ENCODE results near the gene RNASE9.

Gene RNASE9

GRCh38 chr14:20560961-20561360 lies at the start of gene RNASE9:
Gene RNASE9, minus strand, starts transcription at chr14:20561047.
- Histone ChIP-seq H3K27ac (ENCODE audit: low read depth, low read length, poor library complexity, severe bottlenecking) (no peak within 1 kb of the TSS), H3K4me1 (ENCODE audit: insufficient read depth, low read length, severe bottlenecking) (no peaks in the 10 kb centered on the region), H3K79me2 (ENCODE audit: insufficient read depth, low read length) (no peaks in the 10 kb centered on the region), H3K9me3 (ENCODE audit: low read length) (no peaks in the 10 kb centered on the region), H2AFZ (ENCODE audit: low read length) (no peak within 1 kb of the TSS), H3K9ac (ENCODE audit: low read length) (no peak within 1 kb of the TSS), H3K4me3 (ENCODE audit: low read depth, low read length, poor library complexity, severe bottlenecking) (no peak within 1 kb of the TSS), H4K20me1 (ENCODE audit: insufficient read depth, low read length) (no peaks in the 10 kb centered on the region), H3F3A (ENCODE audit: insufficient read depth, low read length) (no peaks in the 10 kb centered on the region), H3K4me2 (ENCODE audit: low read length) (no peak within 1 kb of the TSS), H3K36me3 (ENCODE audit: insufficient read depth, low read length) (no peaks in the 10 kb centered on the region), H3K9me2 (ENCODE audit: low read depth, low read length) (no peaks in the 10 kb centered on the region), H3K27me3 (ENCODE audit: insufficient read depth, low read length) (no peaks in the 10 kb centered on the region; the same call in 1 of the 2 replicates)
- TF ChIP-seq EZH2 (IDR thresholded peaks at IDR 0.05; ENCODE audit: borderline replicate concordance, low read length) (no peak), CTCF (IDR thresholded peaks at IDR 0.05; ENCODE audit: low read length) (no peak)

GRCh38 chr14:20610002-20610765 lies 49.3 kb upstream of the RNASE9 start:
- Histone ChIP-seq H3K79me2 (ENCODE audit: insufficient read depth, low read length) (no peaks in the 10 kb centered on the region), H3K4me3 (ENCODE audit: low read depth, low read length, poor library complexity, severe bottlenecking) (peak overlapping the region; percentile 98), H3K27me3 (ENCODE audit: insufficient read depth, low read length) (no peaks in the 10 kb centered on the region; the same call in 1 of the 2 replicates), H3K4me1 (ENCODE audit: insufficient read depth, low read length, severe bottlenecking) (peaks cover 50% of the 10 kb centered on the region), H3K4me2 (ENCODE audit: low read length) (peak overlapping the region; percentile 96), H3F3A (ENCODE audit: insufficient read depth, low read length) (peaks cover 8% of the 10 kb centered on the region), H3K36me3 (ENCODE audit: insufficient read depth, low read length) (no peaks in the 10 kb centered on the region), H3K9me2 (ENCODE audit: low read depth, low read length) (no peaks in the 10 kb centered on the region), H2AFZ (ENCODE audit: low read length) (peak overlapping the region; percentile 9; the same call in 1 of the 2 replicates), H3K9ac (ENCODE audit: low read length) (peak overlapping the region; percentile 64), H3K27ac (ENCODE audit: low read depth, low read length, poor library complexity, severe bottlenecking) (no peak overlapping the region), H4K20me1 (ENCODE audit: insufficient read depth, low read length) (no peaks in the 10 kb centered on the region), H3K9me3 (ENCODE audit: low read length) (no peaks in the 10 kb centered on the region)
- TF ChIP-seq CTCF (IDR thresholded peaks at IDR 0.05; ENCODE audit: low read length) = no peak
- TF ChIP-seq EZH2 (IDR thresholded peaks at IDR 0.05; ENCODE audit: borderline replicate concordance, low read length) = no peak

- peaks cover 43% of the 10 kb centered on the region for H3K4me1 ChIP-seq (ENCODE audit: insufficient read depth, low read length, severe bottlenecking)
- H3K36me3 ChIP-seq (ENCODE audit: insufficient read depth, low read length) = no peaks in the 10 kb centered on the region
- peak overlapping the region; percentile 98 for H3K4me3 ChIP-seq (ENCODE audit: low read depth, low read length, poor library complexity, severe bottlenecking)
- H3F3A ChIP-seq (ENCODE audit: insufficient read depth, low read length) = peaks cover 8% of the 10 kb centered on the region
- peak overlapping the region; percentile 9; the same call in 1 of the 2 replicates for H2AFZ ChIP-seq (ENCODE audit: low read length)
- H3K79me2 ChIP-seq (ENCODE audit: insufficient read depth, low read length) = no peaks in the 10 kb centered on the region
- H3K9me2 ChIP-seq (ENCODE audit: low read depth, low read length) = no peaks in the 10 kb centered on the region
- TF ChIP-seq CTCF (IDR thresholded peaks at IDR 0.05; ENCODE audit: low read length) = peak; percentile 99
- no peak for TF ChIP-seq EZH2 (IDR thresholded peaks at IDR 0.05; ENCODE audit: borderline replicate concordance, low read length)
- peak overlapping the region; percentile 64 for H3K9ac ChIP-seq (ENCODE audit: low read length)
- H3K4me2 ChIP-seq (ENCODE audit: low read length) = peak overlapping the region; percentile 96
- no peaks in the 10 kb centered on the region for H4K20me1 ChIP-seq (ENCODE audit: insufficient read depth, low read length)
- H3K27me3 ChIP-seq (ENCODE audit: insufficient read depth, low read length) = no peaks in the 10 kb centered on the region; the same call in 1 of the 2 replicates
- H3K9me3 ChIP-seq (ENCODE audit: low read length) = no peaks in the 10 kb centered on the region
- no peak overlapping the region for H3K27ac ChIP-seq (ENCODE audit: low read depth, low read length, poor library complexity, severe bottlenecking)
Observed at GRCh38 chr14:20609215-20610001, 48.6 kb upstream of the RNASE9 start.
